GM21717 (cell line): ENCODE results near the gene FAM149A.

Source experiments
- ATAC-seq: cut with Tn5 transposase; IDR thresholded peaks from one replicate; pipeline ENCODE4 v1.9.1; 2021; ENCODE audit warnings: mild to moderate bottlenecking, moderate library complexity; ENCODE audit not compliant: unreplicated experiment

The FAM149A gene

GRCh38 chr4:186200516-186200915, 96.0 kb downstream of the FAM149A start:
- ATAC-seq, result no peak

GRCh38 chr4:186201010-186201409, 96.5 kb downstream of the FAM149A start:
- no peak for ATAC-seq

GRCh38 chr4:186201535-186202230, 97.2 kb downstream of the FAM149A start:
- peak; percentile 95 for ATAC-seq

GRCh38 chr4:186202490-186203140, 98.1 kb downstream of the FAM149A start:
- no peak for ATAC-seq

GRCh38 chr4:186203406-186203805, 98.9 kb downstream of the FAM149A start:
- ATAC-seq, result no peak

GRCh38 chr4:186204103-186204559, 99.6 kb downstream of the FAM149A start:
- ATAC-seq, result peak; percentile 57

- ATAC-seq, result no peak
These were observed 100.2 kb downstream of the FAM149A start for GRCh38 chr4:186204686-186205085.

- ATAC-seq, result no peak
These were observed 100.7 kb downstream of the FAM149A start for GRCh38 chr4:186205156-186205555.

- no peak for ATAC-seq
These were observed 112.0 kb downstream of the FAM149A start for GRCh38 chr4:186216465-186217024.

GRCh38 chr4:186217733-186218293, 113.3 kb downstream of the FAM149A start:
- no peak for ATAC-seq

GRCh38 chr4:186221624-186222023, 117.1 kb downstream of the FAM149A start:
- no peak for ATAC-seq
